Smooth muscle cell (in vitro differentiated cells): ENCODE measurements around the gene CACNA2D3. TPM values are rescaled to one million over a fixed set of nuclear protein-coding genes. Genes with fewer than 3 reads are reported as not detected.

ENCODE experiments used
- DNase-seq: peaks from one replicate; lab custom pipeline; 2025; ENCODE audit not compliant: unreplicated experiment; lab: John Stamatoyannopoulos, UW
- H2AFZ ChIP-seq: fragments of 200-600 bp; sonication (generic); 2 replicates; pipeline ENCODE4 v1.6.0; 2016; ENCODE audit warnings: antibody characterized with exemption, low read depth, mild to moderate bottlenecking
- H3F3A ChIP-seq: fragments of 200-600 bp; sonication (generic); 2 replicates; pipeline ENCODE4 v1.6.0; 2017; ENCODE audit warnings: antibody characterized with exemption, low read depth
- H3K27ac ChIP-seq: fragments of 200-600 bp; sonication (generic); 2 replicates; pipeline ENCODE4 v1.5.1; 2016; ENCODE audit warnings: low read depth, mild to moderate bottlenecking
- H3K27me3 ChIP-seq: fragments of 200-600 bp; sonication (generic); 2 replicates; pipeline ENCODE4 v1.6.1; 2016; ENCODE audit warnings: low read depth, mild to moderate bottlenecking
- H3K36me3 ChIP-seq: fragments of 200-600 bp; sonication (generic); 2 replicates; pipeline ENCODE4 v1.5.1; 2016; ENCODE audit warnings: low read depth
- H3K4me1 ChIP-seq: fragments of 200-600 bp; sonication (generic); 2 replicates; pipeline ENCODE4 v1.5.1; 2016; ENCODE audit warnings: low read depth
- H3K4me2 ChIP-seq: fragments of 200-600 bp; sonication (generic); 2 replicates; pipeline ENCODE4 v1.6.0; 2016; ENCODE audit warnings: mild to moderate bottlenecking
- H3K4me3 ChIP-seq: fragments of 200-600 bp; sonication (generic); 2 replicates; pipeline ENCODE4 v1.5.1; 2016; ENCODE audit warnings: mild to moderate bottlenecking
- H3K79me2 ChIP-seq: fragments of 200-600 bp; sonication (generic); 2 replicates; pipeline ENCODE4 v1.6.0; 2016; ENCODE audit warnings: low read depth, mild to moderate bottlenecking
- H3K9ac ChIP-seq: fragments of 200-600 bp; sonication (generic); 2 replicates; pipeline ENCODE4 v1.6.0; 2016; ENCODE audit warnings: low read depth
- H3K9me3 ChIP-seq: fragments of 200-600 bp; sonication (generic); replicated peaks from 2 replicates; pipeline ENCODE4 v1.5.1; 2016; ENCODE audit warnings: low read depth
- H4K20me1 ChIP-seq: fragments of 200-600 bp; sonication (generic); 2 replicates; pipeline ENCODE4 v1.6.0; 2016; ENCODE audit warnings: low read depth
- WGBS: methylation state at CpG from one replicate; pipeline ENCODE4 v1.1.7; 2016; ENCODE audit warnings: low lambda C conversion rate; 5-methylcytosine and 5-hydroxymethylcytosine counted together
- polyA plus RNA-seq: library from polyadenylated mRNA; unstranded; fragments of >200 nt; fragmentation: Nextera tagmentation; extraction: Ambion mirVana; gene quantifications from 2 replicates; pipeline ENCODE4 v1.2.1, GENCODE V29; 2016
- total RNA-seq: library from RNA; depleted of rRNA; stranded (reverse); fragments of >200 nt; gene quantifications from 2 replicates; pipeline ENCODE4 v1.2.3, GENCODE V29; 2014
- TF ChIP-seq, protein P1 (sequence below): fragments of 200-600 bp; sonication (generic); IDR thresholded peaks from 2 replicates; pipeline ENCODE4 v1.5.1; 2017; ENCODE audit warnings: borderline replicate concordance, mild to moderate bottlenecking, antibody characterized with exemption; ENCODE audit not compliant: insufficient read depth, poor library complexity, severe bottlenecking

The CACNA2D3 gene
- total and polyA plus RNA-seq, 2 experiments from 2014 or later = 0.15 to 0.90 TPM

DNA sequence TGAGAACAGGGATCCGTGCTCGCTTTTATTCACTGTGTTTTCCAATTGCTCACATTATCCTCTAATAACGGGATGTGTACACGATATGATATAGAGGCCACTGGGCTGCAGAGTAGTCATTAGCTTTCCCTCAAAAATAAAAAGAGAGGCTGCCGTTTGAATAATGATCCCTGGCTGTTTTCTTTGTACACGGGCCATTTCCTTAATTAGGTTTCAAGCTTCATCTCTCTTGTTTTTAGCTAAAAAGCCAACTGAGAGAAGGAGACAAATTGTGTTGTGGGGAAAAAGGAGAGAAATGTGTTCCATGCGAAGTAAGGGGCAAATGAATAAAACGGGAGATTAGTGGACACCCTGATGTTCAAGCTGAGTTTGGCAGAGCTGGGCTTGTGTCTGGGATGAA, 174.2 kb downstream of the CACNA2D3 start:
- Histone ChIP-seq H2AFZ (no peak overlapping the region), H3K4me2 (no peak overlapping the region), H3K9me3 (no peaks in the 10 kb centered on the region), H3F3A (no peaks in the 10 kb centered on the region), H3K36me3 (no peaks in the 10 kb centered on the region), H3K4me3 (no peak overlapping the region), H3K27ac (no peak overlapping the region), H3K79me2 (no peaks in the 10 kb centered on the region), H3K27me3 (peaks cover 32% of the 10 kb centered on the region), H3K4me1 (no peaks in the 10 kb centered on the region), H4K20me1 (no peaks in the 10 kb centered on the region), H3K9ac (no peak overlapping the region)
- no peak for DNase-seq
- WGBS = 78% methylated on average over 8 of the region's 8 CpGs
- TF ChIP-seq, protein P1, sequence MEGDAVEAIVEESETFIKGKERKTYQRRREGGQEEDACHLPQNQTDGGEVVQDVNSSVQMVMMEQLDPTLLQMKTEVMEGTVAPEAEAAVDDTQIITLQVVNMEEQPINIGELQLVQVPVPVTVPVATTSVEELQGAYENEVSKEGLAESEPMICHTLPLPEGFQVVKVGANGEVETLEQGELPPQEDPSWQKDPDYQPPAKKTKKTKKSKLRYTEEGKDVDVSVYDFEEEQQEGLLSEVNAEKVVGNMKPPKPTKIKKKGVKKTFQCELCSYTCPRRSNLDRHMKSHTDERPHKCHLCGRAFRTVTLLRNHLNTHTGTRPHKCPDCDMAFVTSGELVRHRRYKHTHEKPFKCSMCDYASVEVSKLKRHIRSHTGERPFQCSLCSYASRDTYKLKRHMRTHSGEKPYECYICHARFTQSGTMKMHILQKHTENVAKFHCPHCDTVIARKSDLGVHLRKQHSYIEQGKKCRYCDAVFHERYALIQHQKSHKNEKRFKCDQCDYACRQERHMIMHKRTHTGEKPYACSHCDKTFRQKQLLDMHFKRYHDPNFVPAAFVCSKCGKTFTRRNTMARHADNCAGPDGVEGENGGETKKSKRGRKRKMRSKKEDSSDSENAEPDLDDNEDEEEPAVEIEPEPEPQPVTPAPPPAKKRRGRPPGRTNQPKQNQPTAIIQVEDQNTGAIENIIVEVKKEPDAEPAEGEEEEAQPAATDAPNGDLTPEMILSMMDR = no peak

DNA sequence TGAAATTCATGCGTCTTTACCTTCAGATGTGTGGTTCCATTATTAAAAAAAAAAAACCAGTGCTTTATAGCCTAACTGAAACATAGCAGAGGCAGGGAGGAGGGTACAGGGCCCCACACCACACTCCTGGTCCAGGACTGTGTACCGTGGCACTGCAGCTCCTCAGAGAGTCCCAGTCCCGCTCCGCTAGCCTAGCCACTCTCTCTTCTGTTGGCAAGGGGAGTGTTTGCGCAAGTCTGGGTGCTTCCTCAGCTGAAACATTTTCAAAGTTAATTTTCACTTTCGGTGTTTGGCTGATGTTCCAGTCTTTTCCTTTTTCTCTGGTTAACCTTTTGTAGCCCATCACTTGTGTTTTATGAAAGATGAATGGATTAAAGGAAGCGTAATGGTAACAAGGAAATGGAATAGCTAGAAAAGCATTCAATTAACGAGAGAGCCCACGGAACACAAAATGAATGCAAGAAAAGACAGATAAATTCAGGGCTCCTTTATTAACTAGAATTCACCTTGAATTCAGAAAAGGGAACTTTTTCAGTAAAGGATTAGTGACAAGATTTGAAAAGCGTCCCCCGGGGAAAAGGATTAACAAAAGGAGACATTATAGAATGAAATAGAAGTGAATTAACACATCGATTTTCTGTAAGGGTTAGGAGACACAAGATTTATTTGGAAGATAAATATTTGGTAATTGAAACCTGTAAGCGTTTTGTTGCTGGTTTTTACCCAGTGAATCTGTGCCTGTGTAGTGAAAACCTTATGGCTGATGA, 177.0 kb downstream of the CACNA2D3 start:
- no peaks in the 10 kb centered on the region for H3K36me3 ChIP-seq
- TF ChIP-seq, protein P1 = no peak
- H3K27me3 ChIP-seq = peaks cover 28% of the 10 kb centered on the region
- no peak overlapping the region for H3K9ac ChIP-seq
- H3K4me2 ChIP-seq = no peak overlapping the region
- H3K79me2 ChIP-seq = no peaks in the 10 kb centered on the region
- WGBS = 94% methylated on average over 13 of the region's 13 CpGs
- H3K27ac ChIP-seq = no peak overlapping the region
- H4K20me1 ChIP-seq = no peaks in the 10 kb centered on the region
- H3K4me3 ChIP-seq = no peak overlapping the region
- no peaks in the 10 kb centered on the region for H3F3A ChIP-seq
- no peak for DNase-seq
- H2AFZ ChIP-seq = no peak overlapping the region
- H3K4me1 ChIP-seq = peaks cover 6% of the 10 kb centered on the region
- no peaks in the 10 kb centered on the region for H3K9me3 ChIP-seq

DNA sequence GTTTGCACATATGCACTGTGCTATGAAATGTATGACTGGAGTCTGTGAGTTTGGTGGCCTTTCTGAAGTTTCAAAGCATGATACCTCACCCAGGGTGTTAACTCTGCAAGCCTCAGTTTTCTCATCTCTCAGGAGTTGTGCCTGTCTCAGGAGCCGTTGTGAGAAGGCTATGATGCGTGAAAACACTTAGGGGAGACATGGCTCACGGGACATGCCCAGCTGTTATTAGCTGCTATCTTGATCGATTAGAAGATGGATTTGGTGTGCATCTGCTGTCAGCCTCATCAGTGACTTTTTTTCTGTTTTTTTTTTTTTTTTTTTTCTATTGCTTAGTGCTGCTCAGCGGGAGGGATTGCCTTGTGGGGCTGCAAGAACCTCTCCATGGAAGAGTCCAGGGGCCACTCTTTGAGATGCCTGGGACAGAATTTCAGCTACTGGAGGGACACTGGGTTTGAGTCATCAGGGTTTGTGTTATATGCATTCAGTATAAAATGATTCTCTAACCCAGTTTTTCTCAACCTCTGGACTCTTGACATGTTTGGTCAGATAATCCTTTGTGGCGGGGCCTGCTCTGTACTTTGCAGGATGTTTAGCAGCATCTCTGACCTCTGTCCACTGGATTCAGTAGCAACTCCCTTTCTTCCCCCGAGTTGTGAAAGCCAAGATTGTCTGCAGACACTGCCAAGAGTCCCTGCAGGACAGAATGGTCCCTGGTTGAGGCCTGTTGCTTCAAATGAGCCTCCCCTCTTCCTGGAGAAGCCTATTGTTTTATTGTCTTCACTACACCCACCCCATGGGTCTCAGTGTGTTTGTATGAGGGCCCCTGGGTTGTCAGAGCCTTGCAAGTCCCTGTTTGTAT, 181.4 kb downstream of the CACNA2D3 start:
- H3K9ac ChIP-seq = no peak overlapping the region
- no peaks in the 10 kb centered on the region for H3F3A ChIP-seq
- H3K27me3 ChIP-seq = peaks cover 8% of the 10 kb centered on the region
- H3K27ac ChIP-seq = no peak overlapping the region
- no peak for DNase-seq
- H3K4me2 ChIP-seq = no peak overlapping the region
- no peak overlapping the region for H3K4me3 ChIP-seq
- no peaks in the 10 kb centered on the region for H3K9me3 ChIP-seq
- TF ChIP-seq, protein P1 = no peak
- no peak overlapping the region for H2AFZ ChIP-seq
- 83% methylated on average over 7 of the region's 7 CpGs for WGBS
- peaks cover 7% of the 10 kb centered on the region for H3K4me1 ChIP-seq
- H4K20me1 ChIP-seq = no peaks in the 10 kb centered on the region
- H3K36me3 ChIP-seq = no peaks in the 10 kb centered on the region
- no peaks in the 10 kb centered on the region for H3K79me2 ChIP-seq
